IMR-90 (cell line): ENCODE measurements around the gene SLC17A8. TPM values are rescaled to one million over a fixed set of nuclear protein-coding genes. Genes with fewer than 3 reads are reported as not detected.

ENCODE experiments used
- ATAC-seq: fragments of 200-7000 bp; cut with Tn5 transposase; 2 replicates; pipeline ENCODE4 v1.9.1; 2020; ENCODE audit warnings: low read depth, mild to moderate bottlenecking, moderate library complexity
- BruUV-seq: library from RNA; stranded (reverse); fragments of 400-500 nt; replicated peaks from 2 replicates; lab custom pipeline; 2021; lab: Mats Ljungman, UMichigan
- CTCF ChIA-PET: fragments of 300-600 bp; formaldehyde crosslinking; extraction: SDS; loops from one replicate; lab custom pipeline; 2021; ENCODE audit warnings: antibody characterized with exemption; lab: Yijun Ruan, JAX
- POLR2A ChIA-PET: fragments of 300-600 bp; sonication (Branson Sonifier 250); formaldehyde crosslinking; loops from one replicate; lab custom pipeline; 2022; ENCODE audit warnings: antibody characterized with exemption; ENCODE audit not compliant: unreplicated experiment; lab: Charles Lee
- DNase-seq: peaks from one replicate; pipeline ENCODE4 v3.0.0; 2013
- H2AFZ ChIP-seq: replicated peaks from 2 replicates; pipeline ENCODE3; 2013; ENCODE audit warnings: low read length, mild to moderate bottlenecking; ENCODE audit not compliant: poor library complexity
- H2AK5ac ChIP-seq: 2 replicates; pipeline ENCODE4 v1.6.1; 2013; ENCODE audit warnings: low read depth, low read length, inconsistent platforms
- H2AK9ac ChIP-seq: replicated peaks from 2 replicates; pipeline ENCODE3; 2013; ENCODE audit warnings: mild to moderate bottlenecking, low read depth, low read length, moderate library complexity; ENCODE audit not compliant: poor library complexity
- H2BK120ac ChIP-seq: 2 replicates; pipeline ENCODE4 v1.6.1; 2013; ENCODE audit warnings: low read depth, low read length, inconsistent platforms
- H2BK15ac ChIP-seq: 3 replicates; pipeline ENCODE4 v1.6.1; 2013; ENCODE audit warnings: low read depth, low read length, inconsistent platforms
- H2BK20ac ChIP-seq: 2 replicates; pipeline ENCODE4 v1.6.1; 2013; ENCODE audit warnings: low read depth, mild to moderate bottlenecking, inconsistent platforms, low read length, moderate library complexity
- H2BK5ac ChIP-seq: 2 replicates; pipeline ENCODE4 v1.6.1; 2013; ENCODE audit warnings: mild to moderate bottlenecking, low read depth, low read length, inconsistent platforms; ENCODE audit not compliant: poor library complexity, severe bottlenecking
- H3K14ac ChIP-seq: replicated peaks from 2 replicates; pipeline ENCODE4 v1.6.1; 2013; ENCODE audit warnings: low read depth, low read length, inconsistent platforms
- H3K18ac ChIP-seq: 2 replicates; pipeline ENCODE4 v1.6.1; 2013; ENCODE audit warnings: low read depth, low read length, control low read depth
- H3K23ac ChIP-seq: 2 replicates; pipeline ENCODE4 v1.6.1; 2013; ENCODE audit warnings: low read depth, low read length, inconsistent platforms
- H3K27ac ChIP-seq: 2 replicates; pipeline ENCODE4 v1.5.1; 2013; ENCODE audit warnings: mild to moderate bottlenecking, control low read depth, low read length; ENCODE audit not compliant: insufficient read depth
- H3K27me3 ChIP-seq: 2 replicates; pipeline ENCODE4 v1.6.1; 2013; ENCODE audit warnings: low read length; ENCODE audit not compliant: control insufficient read depth, insufficient read depth
- H3K36me3 ChIP-seq: 2 replicates; pipeline ENCODE4 v1.6.1; 2013; ENCODE audit warnings: low read length, mixed read lengths; ENCODE audit not compliant: control insufficient read depth, insufficient read depth
- H3K4ac ChIP-seq: 2 replicates; pipeline ENCODE4 v1.6.1; 2013; ENCODE audit warnings: low read depth, low read length, inconsistent platforms
- H3K4me1 ChIP-seq: 2 replicates; pipeline ENCODE4 v1.6.1; 2013; ENCODE audit warnings: low read length, mixed read lengths; ENCODE audit not compliant: control insufficient read depth, insufficient read depth
- H3K4me2 ChIP-seq: 2 replicates; pipeline ENCODE4 v1.6.1; 2013; ENCODE audit warnings: low read depth, mild to moderate bottlenecking, control low read depth, low read length, moderate library complexity
- H3K4me3 ChIP-seq: 2 replicates; pipeline ENCODE4 v1.5.1; 2013; ENCODE audit warnings: low read depth, mild to moderate bottlenecking, control low read depth, low read length, moderate library complexity; ENCODE audit not compliant: insufficient read depth
- H3K56ac ChIP-seq: 2 replicates; pipeline ENCODE4 v1.6.1; 2013; ENCODE audit warnings: low read length, inconsistent platforms; ENCODE audit not compliant: insufficient read depth; ENCODE audit errors: extremely low read depth
- H3K79me1 ChIP-seq, 2 experiments: 2 replicates each; pipeline ENCODE4 v1.6.1; 2013; ENCODE audit warnings: low read length in 2 of 2, inconsistent platforms in 1 of 2, low read depth in 1 of 2
- H3K9ac ChIP-seq: 2 replicates; pipeline ENCODE4 v1.6.1; 2013; ENCODE audit warnings: low read depth, low read length, control low read depth
- H3K9me1 ChIP-seq: 2 replicates; pipeline ENCODE4 v1.6.1; 2013; ENCODE audit warnings: low read length, inconsistent platforms; ENCODE audit not compliant: insufficient read depth
- H3K9me3 ChIP-seq: 2 replicates; pipeline ENCODE4 v1.6.1; 2013; ENCODE audit warnings: low read length; ENCODE audit not compliant: control insufficient read depth, insufficient read depth
- H4K20me1 ChIP-seq: 2 replicates; pipeline ENCODE4 v1.6.1; 2013; ENCODE audit warnings: low read length, inconsistent platforms; ENCODE audit not compliant: insufficient read depth
- H4K5ac ChIP-seq: 2 replicates; pipeline ENCODE4 v1.6.1; 2013; ENCODE audit warnings: mild to moderate bottlenecking, low read depth, low read length, control low read depth
- H4K8ac ChIP-seq, 2 experiments: 2 replicates each; pipeline ENCODE4 v1.6.1; 2013; ENCODE audit warnings: low read depth in 2 of 2, low read length in 2 of 2, control low read depth in 1 of 2, inconsistent platforms in 1 of 2
- H4K91ac ChIP-seq: 2 replicates; pipeline ENCODE4 v1.6.1; 2013; ENCODE audit warnings: low read depth, low read length, inconsistent platforms; ENCODE audit not compliant: insufficient read depth
- BHLHE40 ChIP-seq: fragments of 150-350 bp; IDR thresholded peaks from 2 replicates; pipeline ENCODE4 v1.6.1; 2016; ENCODE audit warnings: mild to moderate bottlenecking, low read depth, low read length
- CHD1 ChIP-seq: IDR thresholded peaks from 2 replicates; pipeline ENCODE4 v1.6.1; 2012; ENCODE audit warnings: low read depth, low read length, improper control_type of control experiment
- MAFK ChIP-seq: IDR thresholded peaks from 2 replicates; pipeline ENCODE4 v1.6.1; 2012; ENCODE audit warnings: low read depth, low read length, improper control_type of control experiment
- RAD21 ChIP-seq: IDR thresholded peaks from 2 replicates; pipeline ENCODE4 v1.6.1; 2012; ENCODE audit warnings: low read length, improper control_type of control experiment
- RCOR1 ChIP-seq: IDR thresholded peaks from 2 replicates; pipeline ENCODE4 v1.6.1; 2012; ENCODE audit warnings: mild to moderate bottlenecking, low read length, improper control_type of control experiment; ENCODE audit not compliant: insufficient replicate concordance
- SMC3 ChIP-seq: fragments of 150-350 bp; IDR thresholded peaks from 2 replicates; pipeline ENCODE4 v1.6.1; 2016; ENCODE audit warnings: low read depth, mild to moderate bottlenecking, antibody characterized with exemption, low read length, moderate library complexity
- WGBS, 2 experiments: methylation state at CpG; one replicate each; pipeline versions ENCODE4 v1.1.5 to v1.1.7; 2013; ENCODE audit warnings: missing lambda C conversion rate in 2 of 2; ENCODE audit not compliant: insufficient read length in 1 of 2; ENCODE audit errors: extremely low coverage in 2 of 2; 5-methylcytosine and 5-hydroxymethylcytosine counted together
- dilution Hi-C: fragments of 300-500 bp; cut with HindIII; formaldehyde crosslinking; loops from one replicate; pipeline ENCODE4 v1.14.3; 2018; ENCODE audit warnings: low sequenced_read_pairs; ENCODE audit not compliant: unreplicated experiment
- in situ Hi-C: fragments of 300-500 bp; cut with MboI; formaldehyde crosslinking; loops from 3 replicates; pipeline ENCODE4 v1.14.3; 2019; ENCODE audit warnings: low sequenced_read_pairs, inconsistent platforms, mixed read lengths
- intact Hi-C: fragments of 100-400 bp; cut with micrococcal nuclease; formaldehyde crosslinking; loops from 2 replicates; pipeline ENCODE4 v1.10.0; 2022
- polyA plus RNA-seq, 3 experiments: library from polyadenylated mRNA; depleted of rRNA; stranded (reverse); fragments of >200 nt; gene quantifications; 2 replicates each; pipeline ENCODE4 v1.2.3, GENCODE V29; 2012; ENCODE audit warnings: low replicate concordance in 1 of 3
- total RNA-seq: library from RNA; depleted of rRNA; stranded (reverse); fragments of >200 nt; gene quantifications from 2 replicates; pipeline ENCODE4 v1.2.3, GENCODE V29; 2012
- TF ChIP-seq, protein P1 (sequence below): fragments of 150-350 bp; IDR thresholded peaks from 2 replicates; pipeline ENCODE4 v1.6.1; 2016; ENCODE audit warnings: low read depth, mild to moderate bottlenecking, low read length, moderate library complexity, borderline replicate concordance

SLC17A8 gene
- total and polyA plus RNA-seq, 2 of the 4 experiments (the other 2 are of a cell fraction) = not detected

GRCh38 chr12:100447381-100447780 is 90.5 kb downstream of the SLC17A8 start:
- H4K8ac ChIP-seq = no peak overlapping the region
- no TSS peak for BruUV-seq
- WGBS, 2 experiments = 0% methylated on average over 1 of the region's 3 CpGs; no CpG with 5 or more reads in 1 of the 2 experiments

More at GRCh38 chr12:100447381-100447780, 90.5 kb downstream of the SLC17A8 start:
- no peak overlapping the region for H3K18ac ChIP-seq
- H2BK5ac ChIP-seq = no peak overlapping the region
- dilution Hi-C loops (no loop called here), intact Hi-C loops (no loop called here), in situ Hi-C loops (no loop called here)
- ChIA-PET CTCF (no interaction called here), POLR2A (no interaction called here)
- H4K5ac ChIP-seq = no peak overlapping the region
- H3K23ac ChIP-seq = no peak overlapping the region
- H3K79me1 ChIP-seq = no peaks in the 10 kb centered on the region
- no peaks in the 10 kb centered on the region; the same call in 1 of the 2 replicates for H3K27me3 ChIP-seq
- no peak overlapping the region for H3K4me3 ChIP-seq
- no peak overlapping the region for H2AFZ ChIP-seq
- no peak overlapping the region for H3K9ac ChIP-seq
- ATAC-seq (no peak), DNase-seq (no peak)
- H2BK120ac ChIP-seq = no peak overlapping the region
- no peaks in the 10 kb centered on the region for H4K20me1 ChIP-seq
- no peaks in the 10 kb centered on the region for H3K9me3 ChIP-seq
- H3K4ac ChIP-seq = no peak overlapping the region
- no peaks in the 10 kb centered on the region for H3K9me1 ChIP-seq
- H2AK5ac ChIP-seq = no peak overlapping the region
- no peak overlapping the region for H2BK20ac ChIP-seq
- no peak overlapping the region for H3K27ac ChIP-seq
- H2AK9ac ChIP-seq = no peak overlapping the region
- H3K4me1 ChIP-seq = no peaks in the 10 kb centered on the region
- H3K36me3 ChIP-seq = no peaks in the 10 kb centered on the region
- H2BK15ac ChIP-seq = no peak overlapping the region
- H3K56ac ChIP-seq = no peak overlapping the region
- no peak overlapping the region for H3K4me2 ChIP-seq
- TF ChIP-seq CHD1 (no peak), MAFK (no peak), RCOR1 (no peak), BHLHE40 (no peak), SMC3 (no peak), RAD21 (no peak)
- TF ChIP-seq, protein P1, sequence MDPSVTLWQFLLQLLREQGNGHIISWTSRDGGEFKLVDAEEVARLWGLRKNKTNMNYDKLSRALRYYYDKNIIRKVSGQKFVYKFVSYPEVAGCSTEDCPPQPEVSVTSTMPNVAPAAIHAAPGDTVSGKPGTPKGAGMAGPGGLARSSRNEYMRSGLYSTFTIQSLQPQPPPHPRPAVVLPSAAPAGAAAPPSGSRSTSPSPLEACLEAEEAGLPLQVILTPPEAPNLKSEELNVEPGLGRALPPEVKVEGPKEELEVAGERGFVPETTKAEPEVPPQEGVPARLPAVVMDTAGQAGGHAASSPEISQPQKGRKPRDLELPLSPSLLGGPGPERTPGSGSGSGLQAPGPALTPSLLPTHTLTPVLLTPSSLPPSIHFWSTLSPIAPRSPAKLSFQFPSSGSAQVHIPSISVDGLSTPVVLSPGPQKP = no peak
- no peak overlapping the region for H4K91ac ChIP-seq
- H3K14ac ChIP-seq = no peak overlapping the region
